Cerebellar nuclear complex (tissue), 1 donor: ENCODE data around the gene TUBGCP3.
"Not testable (repeated sequence)": the region's sequence is repeated elsewhere in the genome, so short reads cannot be mapped to it uniquely, and the experiment has no call there.

Experiments
- DNase-seq, 2 experiments: peaks; one replicate each; lab custom pipeline; 2025; lab: John Stamatoyannopoulos, UW

TUBGCP3 gene

GRCh38 chr13:112526146-112526853 lies 61.7 kb downstream of the TUBGCP3 start:
- no peak for DNase-seq

GRCh38 chr13:112525356-112525945 lies 62.5 kb downstream of the TUBGCP3 start:
- no peak for DNase-seq

- no peak for DNase-seq
Measured at GRCh38 chr13:112522578-112522977, 65.4 kb downstream of the TUBGCP3 start.

DNA sequence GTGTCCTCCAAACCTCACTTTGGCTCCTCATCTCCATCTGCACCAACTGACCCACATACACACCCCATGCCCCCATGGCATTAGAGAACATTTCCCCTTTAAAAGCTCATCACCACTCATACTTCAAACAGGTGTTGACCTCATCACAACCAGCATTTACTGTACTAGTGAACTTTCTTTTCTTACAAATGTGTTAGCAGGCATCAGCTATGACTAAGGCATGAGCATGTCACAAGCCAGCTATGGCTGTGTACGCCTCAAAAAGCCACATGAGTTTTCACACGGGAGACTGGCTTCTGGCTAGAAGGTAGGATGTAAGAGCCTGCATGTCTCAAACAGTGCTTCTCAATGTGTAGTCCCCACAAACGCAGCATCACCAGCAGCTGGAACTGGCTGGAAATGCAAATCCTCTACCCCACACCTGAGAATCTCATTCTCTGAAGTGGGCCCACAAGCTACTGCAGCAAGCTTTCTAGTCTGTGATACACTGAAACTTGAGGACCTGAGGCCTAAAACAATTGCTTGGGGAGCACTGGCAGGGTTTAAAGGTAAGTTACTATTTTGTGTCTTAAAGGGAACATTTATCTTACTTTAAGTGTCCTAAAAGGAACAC lies 66.8 kb downstream of the TUBGCP3 start:
- no peak for DNase-seq

DNA sequence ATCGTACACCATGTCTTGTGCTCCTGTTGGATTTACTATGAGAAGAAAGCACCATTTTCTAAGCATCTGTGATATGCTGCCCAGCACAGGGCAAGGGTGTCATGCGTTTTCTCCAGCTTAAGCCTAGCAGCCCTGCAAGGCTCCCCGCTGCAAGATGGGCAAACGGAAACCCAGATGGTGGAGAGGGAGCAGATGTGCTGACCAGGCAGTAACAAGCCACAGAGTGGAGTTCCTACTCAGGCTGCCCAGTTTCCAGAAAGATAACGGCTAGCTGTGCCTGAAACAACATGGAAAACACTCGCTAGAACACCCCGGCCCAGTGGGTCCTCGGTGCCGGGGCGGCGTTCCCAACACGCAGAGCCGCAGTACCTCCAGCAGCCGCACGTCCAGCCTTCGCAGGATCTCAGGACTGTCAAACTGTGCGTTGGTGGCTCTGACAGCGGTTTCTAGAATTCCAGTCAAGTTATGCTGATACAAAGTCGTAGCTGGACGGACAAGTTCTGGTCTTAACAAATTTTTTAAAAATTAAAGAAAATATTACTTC lies 68.4 kb downstream of the TUBGCP3 start:
- DNase-seq = no peak

- no peak for DNase-seq
Measured at GRCh38 chr13:112516218-112516617, 71.7 kb downstream of the TUBGCP3 start.

DNA sequence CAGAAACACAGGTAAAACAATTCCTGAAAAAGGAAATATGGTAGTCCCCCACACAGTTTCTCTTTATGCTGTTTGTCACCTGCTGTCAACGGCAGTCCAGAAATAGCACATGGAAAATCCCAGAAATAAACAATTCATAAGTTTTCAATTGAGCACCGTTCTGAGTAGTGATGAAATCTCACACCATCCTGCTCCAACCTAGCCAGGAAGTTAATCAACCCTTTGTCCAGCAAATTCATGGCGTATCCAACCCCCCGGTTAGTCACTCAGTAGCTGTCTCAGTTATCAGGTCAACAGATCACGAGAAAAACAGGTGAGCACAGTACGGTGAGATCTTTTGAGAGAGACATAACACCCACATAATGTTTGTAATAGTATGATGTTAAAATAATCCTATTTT lies 74.2 kb downstream of the TUBGCP3 start:
- DNase-seq = no peak

DNA sequence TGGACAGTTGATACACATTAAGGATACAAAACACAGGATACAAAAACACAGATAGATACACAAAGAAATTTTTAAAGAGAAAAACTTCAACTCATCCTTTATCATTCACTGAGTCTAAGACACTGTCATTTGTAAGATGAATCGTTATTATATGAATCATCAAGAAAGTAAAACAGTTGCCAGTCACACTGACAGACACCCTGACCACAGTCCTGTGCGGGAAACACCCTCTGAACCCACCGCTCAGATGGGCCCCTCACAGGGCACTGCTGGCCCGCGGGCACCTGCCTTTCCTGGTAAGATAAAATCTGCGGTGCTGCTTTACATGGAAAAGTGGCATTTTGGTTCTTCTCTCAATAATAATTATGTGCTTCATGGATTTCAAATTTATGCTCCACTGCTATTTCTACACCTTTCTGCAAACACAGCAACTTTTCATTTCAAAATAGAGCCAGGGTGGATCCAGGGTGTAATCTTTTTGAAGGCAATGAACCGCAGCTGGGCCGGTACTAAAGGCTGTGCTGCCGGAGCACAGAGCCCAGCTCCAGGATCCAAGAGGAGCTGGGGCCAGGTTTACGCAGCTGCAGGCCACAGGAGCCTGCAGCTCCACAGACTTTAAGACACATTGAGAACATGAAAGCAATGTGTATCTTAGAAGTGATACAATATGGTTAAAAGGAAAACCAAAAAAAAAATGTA lies 76.8 kb downstream of the TUBGCP3 start:
- DNase-seq = no peak

- DNase-seq = no peak
Measured at GRCh38 chr13:112510002-112510780, 77.8 kb downstream of the TUBGCP3 start.

DNA sequence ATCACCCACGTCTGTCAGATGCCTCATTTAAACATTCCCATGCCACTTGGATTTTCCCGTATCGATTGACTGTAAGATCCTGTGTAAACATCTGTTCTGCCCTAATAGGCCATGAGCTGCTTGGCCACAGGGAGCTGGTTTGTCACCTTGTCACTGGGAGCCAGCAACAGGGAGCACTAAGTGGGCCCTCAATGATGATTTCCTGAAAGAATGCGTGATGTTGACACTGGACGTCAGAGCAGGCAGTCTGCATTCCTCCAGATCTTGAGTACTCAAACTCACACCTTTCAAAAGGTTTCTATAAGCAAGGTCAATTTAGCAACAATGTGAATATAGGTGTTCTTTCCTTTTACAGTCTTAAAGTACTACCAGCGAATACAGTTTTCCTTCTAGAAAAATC lies 78.8 kb downstream of the TUBGCP3 start:
- no peak for DNase-seq

- no peak for DNase-seq
Measured at GRCh38 chr13:112506046-112506445, 81.9 kb downstream of the TUBGCP3 start.

- no peak for DNase-seq
Measured at GRCh38 chr13:112496166-112496565, 91.8 kb downstream of the TUBGCP3 start.

- DNase-seq = no peak
Measured at GRCh38 chr13:112495465-112495864, 92.5 kb downstream of the TUBGCP3 start.

DNA sequence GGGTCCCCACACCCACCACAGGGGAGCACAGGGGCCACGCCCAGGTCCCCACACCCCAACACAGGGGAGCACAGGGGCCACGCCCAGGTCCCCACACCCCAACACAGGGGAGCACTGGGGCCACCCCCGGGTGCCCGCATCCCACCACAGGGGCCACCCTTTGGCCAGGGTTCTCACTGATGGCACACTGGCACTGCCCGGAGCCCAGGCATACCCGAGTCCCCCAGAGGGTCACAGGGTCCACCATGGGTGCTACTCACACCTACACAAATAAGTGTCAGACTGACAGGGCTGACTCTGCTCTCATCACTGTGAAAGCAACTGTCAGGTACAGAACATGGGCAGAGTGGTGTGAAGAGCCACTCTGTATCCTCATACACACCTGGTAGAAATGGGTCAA lies 98.8 kb downstream of the TUBGCP3 start:
- DNase-seq = no peak

DNA sequence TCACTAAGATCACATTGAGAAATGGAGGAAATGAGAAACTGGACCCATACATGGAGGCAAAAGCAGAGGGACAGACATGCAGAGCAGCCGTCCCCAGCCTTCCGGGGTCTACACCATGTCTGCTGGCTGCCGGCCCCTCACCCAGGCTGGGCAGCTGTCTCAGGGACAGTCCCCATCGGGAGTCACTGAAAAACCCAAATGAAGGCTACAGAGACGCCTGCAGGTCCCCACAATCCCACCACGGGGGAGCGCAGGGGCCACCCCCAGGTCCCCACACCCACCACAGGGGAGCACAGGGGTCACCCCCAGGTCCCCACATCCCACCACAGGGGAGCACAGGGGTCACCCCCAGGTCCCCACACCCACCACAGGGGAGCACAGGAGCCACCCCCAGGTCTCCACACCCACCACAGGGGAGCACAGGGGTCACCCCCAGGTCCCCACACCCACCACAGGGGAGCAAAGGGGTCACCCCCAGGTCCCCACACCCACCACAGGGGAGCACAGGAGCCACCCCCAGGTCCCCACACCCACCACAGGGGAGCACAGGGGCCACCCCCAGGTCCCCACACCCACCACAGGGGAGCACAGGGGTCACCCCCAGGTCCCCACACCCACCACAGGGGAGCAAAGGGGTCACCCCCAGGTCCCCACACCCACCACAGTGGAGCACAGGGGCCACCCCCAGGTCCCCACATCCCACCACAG lies 99.5 kb downstream of the TUBGCP3 start:
- not testable (repeated sequence) for DNase-seq

- DNase-seq = no peak
Measured at GRCh38 chr13:112487127-112487517, 100.8 kb downstream of the TUBGCP3 start.

GRCh38 chr13:112486386-112487126 lies 101.4 kb downstream of the TUBGCP3 start:
- no peak for DNase-seq

- not testable (repeated sequence) for DNase-seq
Measured at GRCh38 chr13:112485814-112486213, 102.1 kb downstream of the TUBGCP3 start.

DNA sequence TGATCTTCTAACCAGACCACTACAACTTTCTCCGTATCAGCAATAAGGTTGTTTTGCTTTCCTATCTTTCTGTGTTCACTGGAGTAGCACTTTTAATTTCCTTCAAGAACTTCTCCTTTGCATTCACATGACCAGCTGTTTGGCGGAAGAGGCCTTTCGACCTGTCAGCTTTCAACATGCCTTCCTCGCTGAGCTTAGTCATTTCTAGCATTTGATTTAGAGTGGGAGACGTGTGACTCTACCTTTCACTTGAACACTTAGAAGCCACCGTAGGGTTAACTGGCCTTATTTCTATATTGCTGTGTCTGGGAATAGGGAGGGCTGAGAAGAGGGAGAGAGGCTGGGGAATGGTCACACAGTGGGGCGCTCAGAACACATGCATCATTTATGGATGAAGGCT lies 104.7 kb downstream of the TUBGCP3 start:
- DNase-seq = no peak

- DNase-seq = no peak
Measured at GRCh38 chr13:112481458-112481857, 106.5 kb downstream of the TUBGCP3 start.
